Measurements from ENCODE around the gene GALNTL6. TPM values are rescaled to one million over a fixed set of nuclear protein-coding genes. Genes with fewer than 3 reads are reported as not detected.

GALNTL6 gene
- total and polyA plus RNA-seq, 2 experiments from 2014 or later, result 0.38 to 0.40 TPM

GRCh38 chr4:172011196-172011595 is 198.0 kb downstream of the GALNTL6 start:
- H3K27ac ChIP-seq (ENCODE audit: low read depth), result no peak overlapping the region
- no peak for TF ChIP-seq CTCF (conservative IDR thresholded peaks at IDR 0.05; ENCODE audit: low read depth in 2 of 2)
- TF ChIP-seq EZH2 (IDR thresholded peaks at IDR 0.05; ENCODE audit: low read depth, unreplicated experiment), result no peak
- no peak for TF ChIP-seq EZH2phosphoT487 (IDR thresholded peaks at IDR 0.05; ENCODE audit: unreplicated experiment)
- no peak for TF ChIP-seq REST (IDR thresholded peaks at IDR 0.05; ENCODE audit: unreplicated experiment)
- TF ChIP-seq STAT1 (IDR thresholded peaks at IDR 0.05; ENCODE audit: unreplicated experiment), result no peak
- TF ChIP-seq POLR2AphosphoS5 (IDR thresholded peaks at IDR 0.05; ENCODE audit: low read depth), result peak; percentile 38; the same call in 1 of the 2 replicates
- TF ChIP-seq JUNB (IDR thresholded peaks at IDR 0.05; ENCODE audit: unreplicated experiment), result no peak
- TF ChIP-seq NANOG (IDR thresholded peaks at IDR 0.05; ENCODE audit: borderline replicate concordance), result peak; percentile 50; the same call in 1 of the 2 replicates
- TF ChIP-seq, protein P1, sequence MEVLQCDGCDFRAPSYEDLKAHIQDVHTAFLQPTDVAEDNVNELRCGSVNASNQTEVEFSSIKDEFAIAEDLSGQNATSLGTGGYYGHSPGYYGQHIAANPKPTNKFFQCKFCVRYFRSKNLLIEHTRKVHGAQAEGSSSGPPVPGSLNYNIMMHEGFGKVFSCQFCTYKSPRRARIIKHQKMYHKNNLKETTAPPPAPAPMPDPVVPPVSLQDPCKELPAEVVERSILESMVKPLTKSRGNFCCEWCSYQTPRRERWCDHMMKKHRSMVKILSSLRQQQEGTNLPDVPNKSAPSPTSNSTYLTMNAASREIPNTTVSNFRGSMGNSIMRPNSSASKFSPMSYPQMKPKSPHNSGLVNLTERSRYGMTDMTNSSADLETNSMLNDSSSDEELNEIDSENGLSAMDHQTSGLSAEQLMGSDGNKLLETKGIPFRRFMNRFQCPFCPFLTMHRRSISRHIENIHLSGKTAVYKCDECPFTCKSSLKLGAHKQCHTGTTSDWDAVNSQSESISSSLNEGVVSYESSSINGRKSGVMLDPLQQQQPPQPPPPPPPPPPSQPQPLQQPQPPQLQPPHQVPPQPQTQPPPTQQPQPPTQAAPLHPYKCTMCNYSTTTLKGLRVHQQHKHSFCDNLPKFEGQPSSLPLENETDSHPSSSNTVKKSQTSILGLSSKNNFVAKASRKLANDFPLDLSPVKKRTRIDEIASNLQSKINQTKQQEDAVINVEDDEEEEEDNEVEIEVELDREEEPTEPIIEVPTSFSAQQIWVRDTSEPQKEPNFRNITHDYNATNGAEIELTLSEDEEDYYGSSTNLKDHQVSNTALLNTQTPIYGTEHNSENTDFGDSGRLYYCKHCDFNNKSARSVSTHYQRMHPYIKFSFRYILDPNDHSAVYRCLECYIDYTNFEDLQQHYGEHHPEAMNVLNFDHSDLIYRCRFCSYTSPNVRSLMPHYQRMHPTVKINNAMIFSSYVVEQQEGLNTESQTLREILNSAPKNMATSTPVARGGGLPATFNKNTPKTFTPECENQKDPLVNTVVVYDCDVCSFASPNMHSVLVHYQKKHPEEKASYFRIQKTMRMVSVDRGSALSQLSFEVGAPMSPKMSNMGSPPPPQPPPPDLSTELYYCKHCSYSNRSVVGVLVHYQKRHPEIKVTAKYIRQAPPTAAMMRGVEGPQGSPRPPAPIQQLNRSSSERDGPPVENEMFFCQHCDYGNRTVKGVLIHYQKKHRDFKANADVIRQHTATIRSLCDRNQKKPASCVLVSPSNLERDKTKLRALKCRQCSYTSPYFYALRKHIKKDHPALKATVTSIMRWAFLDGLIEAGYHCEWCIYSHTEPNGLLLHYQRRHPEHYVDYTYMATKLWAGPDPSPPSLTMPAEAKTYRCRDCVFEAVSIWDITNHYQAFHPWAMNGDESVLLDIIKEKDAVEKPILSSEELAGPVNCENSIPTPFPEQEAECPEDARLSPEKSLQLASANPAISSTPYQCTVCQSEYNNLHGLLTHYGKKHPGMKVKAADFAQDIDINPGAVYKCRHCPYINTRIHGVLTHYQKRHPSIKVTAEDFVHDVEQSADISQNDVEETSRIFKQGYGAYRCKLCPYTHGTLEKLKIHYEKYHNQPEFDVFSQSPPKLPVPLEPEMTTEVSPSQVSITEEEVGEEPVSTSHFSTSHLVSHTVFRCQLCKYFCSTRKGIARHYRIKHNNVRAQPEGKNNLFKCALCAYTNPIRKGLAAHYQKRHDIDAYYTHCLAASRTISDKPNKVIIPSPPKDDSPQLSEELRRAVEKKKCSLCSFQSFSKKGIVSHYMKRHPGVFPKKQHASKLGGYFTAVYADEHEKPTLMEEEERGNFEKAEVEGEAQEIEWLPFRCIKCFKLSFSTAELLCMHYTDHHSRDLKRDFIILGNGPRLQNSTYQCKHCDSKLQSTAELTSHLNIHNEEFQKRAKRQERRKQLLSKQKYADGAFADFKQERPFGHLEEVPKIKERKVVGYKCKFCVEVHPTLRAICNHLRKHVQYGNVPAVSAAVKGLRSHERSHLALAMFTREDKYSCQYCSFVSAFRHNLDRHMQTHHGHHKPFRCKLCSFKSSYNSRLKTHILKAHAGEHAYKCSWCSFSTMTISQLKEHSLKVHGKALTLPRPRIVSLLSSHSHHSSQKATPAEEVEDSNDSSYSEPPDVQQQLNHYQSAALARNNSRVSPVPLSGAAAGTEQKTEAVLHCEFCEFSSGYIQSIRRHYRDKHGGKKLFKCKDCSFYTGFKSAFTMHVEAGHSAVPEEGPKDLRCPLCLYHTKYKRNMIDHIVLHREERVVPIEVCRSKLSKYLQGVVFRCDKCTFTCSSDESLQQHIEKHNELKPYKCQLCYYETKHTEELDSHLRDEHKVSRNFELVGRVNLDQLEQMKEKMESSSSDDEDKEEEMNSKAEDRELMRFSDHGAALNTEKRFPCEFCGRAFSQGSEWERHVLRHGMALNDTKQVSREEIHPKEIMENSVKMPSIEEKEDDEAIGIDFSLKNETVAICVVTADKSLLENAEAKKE (CRISPR knock-in tag; IDR thresholded peaks at IDR 0.05), result no peak
- no peak for TF ChIP-seq ZNF114 (CRISPR knock-in tag; IDR thresholded peaks at IDR 0.05)
- TF ChIP-seq, protein P2, sequence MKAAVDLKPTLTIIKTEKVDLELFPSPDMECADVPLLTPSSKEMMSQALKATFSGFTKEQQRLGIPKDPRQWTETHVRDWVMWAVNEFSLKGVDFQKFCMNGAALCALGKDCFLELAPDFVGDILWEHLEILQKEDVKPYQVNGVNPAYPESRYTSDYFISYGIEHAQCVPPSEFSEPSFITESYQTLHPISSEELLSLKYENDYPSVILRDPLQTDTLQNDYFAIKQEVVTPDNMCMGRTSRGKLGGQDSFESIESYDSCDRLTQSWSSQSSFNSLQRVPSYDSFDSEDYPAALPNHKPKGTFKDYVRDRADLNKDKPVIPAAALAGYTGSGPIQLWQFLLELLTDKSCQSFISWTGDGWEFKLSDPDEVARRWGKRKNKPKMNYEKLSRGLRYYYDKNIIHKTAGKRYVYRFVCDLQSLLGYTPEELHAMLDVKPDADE (IDR thresholded peaks at IDR 0.05), result 0 out of 2 replicates have a peak, but pooled peaks have one; percentile 25
- TF ChIP-seq ZNF331 (CRISPR knock-in tag; IDR thresholded peaks at IDR 0.05; ENCODE audit: low read depth), result no peak
- no peak for TF ChIP-seq CREB1 (CRISPR knock-in tag; IDR thresholded peaks at IDR 0.05; ENCODE audit: low read depth)
- H4K20me1 ChIP-seq (replicated peaks; ENCODE audit: insufficient read depth), result no peaks in the 10 kb centered on the region
- Mint-ChIP-seq H3K27ac (peak overlapping the region; percentile 20; the same call in 1 of the 2 replicates), H3K36me3 (ENCODE audit: low read depth) (peaks cover 8% of the 10 kb centered on the region; the same call in 2 of the 3 replicates), H3K9me3 (peaks cover 7% of the 10 kb centered on the region; the same call in 2 of the 3 replicates), H3K4me3 (peak overlapping the region; percentile 53), H3K27me3 (ENCODE audit: insufficient read depth, low read depth, poor library complexity) (no peaks in the 10 kb centered on the region), H3K4me1 (peaks cover 37% of the 10 kb centered on the region)
- ATAC-seq, result peak; percentile 74; the same call in 2 of the 3 replicates
- peak overlapping the region; percentile 53 for H3K4me2 ChIP-seq
- H2AFZ ChIP-seq, result no peak overlapping the region
- H3K36me3 ChIP-seq (ENCODE audit: insufficient read depth), result no peaks in the 10 kb centered on the region
- H3K27me3 ChIP-seq (ENCODE audit: insufficient read depth), result peaks cover 20% of the 10 kb centered on the region
- peaks cover 37% of the 10 kb centered on the region for H3K4me1 ChIP-seq (ENCODE audit: insufficient read depth)
- H3K9me2 ChIP-seq (ENCODE audit: insufficient read depth), result no peaks in the 10 kb centered on the region
- H3K4me3 ChIP-seq, result peak overlapping the region; percentile 11; the same call in 1 of the 2 replicates
- H3F3A ChIP-seq (replicated peaks; ENCODE audit: low read depth), result no peaks in the 10 kb centered on the region
- H3K79me2 ChIP-seq (replicated peaks; ENCODE audit: insufficient read depth), result no peaks in the 10 kb centered on the region
- DNase-seq (ENCODE audit: low spot score), result peak; percentile 49
